Fibroblast of upper back skin (primary cell): ENCODE measurements around the gene SAMHD1.
"Not testable (repeated sequence)": the region's sequence is repeated elsewhere in the genome, so short reads cannot be mapped to it uniquely, and the experiment has no call there.

Source experiments
- DNase-seq: peaks from one replicate; pipeline ENCODE4 v3.0.0-alpha.2; 2013

The SAMHD1 gene

GRCh38 chr20:36951979-36952738 lies 651 bp upstream of the SAMHD1 start:
- no peak for DNase-seq

DNA sequence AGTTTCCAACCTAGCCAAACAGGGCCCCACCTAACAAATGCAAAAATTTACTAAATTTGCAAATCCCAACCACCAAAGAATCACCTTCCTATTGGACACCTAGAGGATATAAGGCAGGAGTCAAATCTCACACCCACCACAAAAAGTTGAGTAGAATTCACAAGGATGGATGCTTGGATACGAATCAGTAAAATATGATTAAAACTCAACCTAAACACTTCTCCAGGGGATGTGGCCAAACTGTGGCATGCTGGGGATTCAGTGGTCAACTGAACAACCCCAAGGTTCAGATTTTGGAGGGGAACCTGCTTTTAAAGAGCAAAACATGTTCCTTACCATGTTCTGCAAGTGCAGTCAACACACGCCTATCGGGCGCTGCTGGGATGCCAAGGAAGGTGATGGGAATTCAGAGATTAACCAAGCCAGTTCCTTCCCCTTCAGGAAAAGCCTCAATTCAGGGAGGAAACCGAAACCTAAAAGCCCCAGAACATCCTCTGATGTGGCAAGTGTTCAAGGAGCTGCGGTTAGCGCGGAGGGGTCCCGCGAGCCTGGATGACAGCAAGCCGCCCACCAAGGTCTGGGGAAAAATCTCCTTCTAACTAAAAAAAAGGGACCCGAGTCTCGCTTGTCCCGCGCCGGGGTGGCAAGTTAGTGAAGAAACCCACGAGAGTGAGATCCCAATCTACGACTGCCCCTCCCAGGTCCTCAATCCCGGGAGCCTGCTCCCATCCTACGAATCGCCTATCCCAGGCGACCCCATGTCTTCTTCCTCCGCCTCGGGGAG lies 902 bp downstream of the SAMHD1 start:
- peak; percentile 13 for DNase-seq

GRCh38 chr20:36941401-36941835 lies 10.1 kb downstream of the SAMHD1 start:
- DNase-seq, result no peak

DNA sequence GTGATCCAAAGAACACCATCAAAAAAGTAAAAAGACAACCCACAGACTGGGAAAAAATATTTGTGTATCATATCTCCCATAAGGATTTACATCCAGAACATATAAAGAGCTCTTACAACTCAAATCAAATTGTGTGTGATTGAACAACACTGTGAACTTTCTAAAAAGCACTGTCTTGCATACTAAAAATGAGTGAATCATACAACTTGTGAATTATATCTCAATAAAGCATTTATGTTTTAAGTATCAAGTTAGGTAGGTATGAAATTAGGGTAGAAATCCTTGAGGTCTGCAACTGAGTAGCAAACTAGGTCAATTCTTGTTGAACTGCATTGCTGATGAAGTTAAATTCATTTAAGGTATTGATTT lies 14.1 kb downstream of the SAMHD1 start:
- DNase-seq, result no peak

DNA sequence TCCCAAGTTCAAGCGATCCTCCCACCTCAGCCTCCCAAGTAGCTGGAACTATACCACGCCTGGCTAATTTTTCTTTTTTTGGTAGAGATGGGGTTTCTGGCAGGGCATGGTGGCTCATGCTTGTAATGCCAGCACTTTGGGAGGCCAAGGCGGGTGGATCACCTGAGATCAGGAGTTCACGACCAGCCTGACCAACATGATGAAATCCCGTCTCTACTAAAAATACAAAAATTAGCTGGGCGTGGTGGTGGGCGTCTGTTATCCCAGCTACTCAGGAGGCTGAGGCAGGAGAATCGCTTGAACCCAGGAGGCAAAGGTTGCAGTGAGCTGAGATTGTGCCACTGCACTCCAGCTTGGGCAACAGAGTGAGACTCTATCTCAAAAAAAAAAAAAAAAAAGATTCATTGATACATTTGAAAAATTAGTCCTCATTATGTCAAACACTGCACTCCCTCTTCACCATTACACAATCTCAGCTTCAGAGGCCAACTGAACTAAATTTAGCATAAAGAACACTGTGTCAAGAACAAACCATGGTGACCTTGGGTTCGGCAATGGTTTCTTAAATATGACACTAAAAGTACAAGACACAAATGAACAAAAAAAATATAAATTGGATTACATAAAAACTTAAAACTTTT lies 14.6 kb downstream of the SAMHD1 start:
- DNase-seq, result not testable (repeated sequence)

DNA sequence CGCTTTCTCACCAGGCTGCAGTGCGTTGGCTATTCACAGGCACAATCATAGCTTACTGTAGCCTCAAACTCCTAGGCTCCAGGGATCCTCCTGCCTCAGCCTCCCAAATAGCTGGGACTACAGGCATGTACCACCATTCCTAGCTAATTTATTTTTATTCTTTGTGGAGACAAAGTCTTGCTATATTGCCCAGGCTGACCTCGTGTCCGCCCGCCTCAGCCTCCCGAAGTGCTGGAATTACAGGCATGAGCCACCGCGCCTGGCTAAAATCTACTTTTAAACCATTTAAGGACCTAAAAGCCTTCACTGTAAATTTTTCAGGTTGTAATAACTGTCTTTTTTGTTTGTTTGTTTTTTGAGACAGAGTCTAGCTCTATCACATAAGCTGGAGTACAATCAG lies 15.2 kb downstream of the SAMHD1 start:
- no peak for DNase-seq

- not testable (repeated sequence) for DNase-seq
Measured at GRCh38 chr20:36933571-36933970, 17.9 kb downstream of the SAMHD1 start.

- DNase-seq, result no peak
Measured at GRCh38 chr20:36932476-36933426, 18.8 kb downstream of the SAMHD1 start.

GRCh38 chr20:36932067-36932466 lies 19.4 kb downstream of the SAMHD1 start:
- DNase-seq, result not testable (repeated sequence)

DNA sequence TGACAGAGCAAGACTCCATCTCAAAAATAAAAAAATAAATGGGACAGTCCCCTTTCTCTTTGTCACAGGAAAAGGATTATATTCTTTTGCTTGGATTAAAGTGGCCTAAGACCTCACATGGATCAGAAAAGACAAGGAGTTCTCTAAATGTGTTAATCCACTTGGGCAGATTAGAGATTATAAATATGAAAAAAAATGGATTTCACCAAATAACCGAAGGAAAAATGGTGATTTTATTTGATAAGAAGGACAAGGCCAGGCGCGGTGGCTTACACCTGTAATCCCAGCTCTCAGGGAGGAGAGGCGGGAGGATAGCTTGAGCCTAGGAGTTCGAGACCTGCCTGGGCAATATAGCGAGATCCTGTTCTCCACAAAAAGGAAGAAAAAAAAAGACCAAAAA lies 21.8 kb downstream of the SAMHD1 start:
- DNase-seq, result no peak

- peak; percentile 57 for DNase-seq
Measured at GRCh38 chr20:36929290-36929689, 22.2 kb downstream of the SAMHD1 start.

- no peak for DNase-seq
Measured at GRCh38 chr20:36927704-36928103, 23.8 kb downstream of the SAMHD1 start.

GRCh38 chr20:36926653-36927200 lies 24.8 kb downstream of the SAMHD1 start:
- DNase-seq, result no peak

GRCh38 chr20:36925234-36925633 lies 26.3 kb downstream of the SAMHD1 start:
- no peak for DNase-seq

- no peak for DNase-seq
Measured at GRCh38 chr20:36924167-36925045, 27.1 kb downstream of the SAMHD1 start.

GRCh38 chr20:36920334-36920730 lies 31.2 kb downstream of the SAMHD1 start:
- no peak for DNase-seq

DNA sequence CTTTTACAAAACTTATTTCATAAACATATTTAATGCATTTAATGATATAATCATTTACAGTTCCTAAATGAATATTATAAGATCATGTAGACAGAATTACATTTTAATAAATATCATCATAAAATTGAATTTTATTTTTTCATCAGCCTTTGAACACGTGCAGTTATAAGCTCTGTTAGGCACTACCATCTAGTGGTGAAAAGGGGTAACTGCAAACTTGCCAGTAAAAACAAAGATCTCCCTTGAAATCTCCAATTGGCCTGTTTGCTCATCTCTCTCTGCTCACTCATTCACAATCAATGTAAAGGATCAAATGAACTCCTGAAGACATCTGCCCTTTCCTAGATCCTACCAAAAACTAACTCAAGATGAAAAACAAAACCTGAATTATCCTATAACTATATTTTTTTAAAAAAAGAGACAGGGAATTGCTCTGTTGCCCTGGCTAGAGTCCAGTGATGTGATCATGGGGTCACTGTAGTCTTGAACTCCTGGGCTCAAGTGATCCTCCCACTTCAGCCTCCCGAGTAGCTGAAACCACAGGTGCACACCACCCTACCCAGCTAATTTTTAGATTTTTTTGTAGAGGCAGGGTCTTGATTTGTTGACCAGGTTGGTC lies 31.7 kb downstream of the SAMHD1 start:
- DNase-seq, result peak; percentile 61

DNA sequence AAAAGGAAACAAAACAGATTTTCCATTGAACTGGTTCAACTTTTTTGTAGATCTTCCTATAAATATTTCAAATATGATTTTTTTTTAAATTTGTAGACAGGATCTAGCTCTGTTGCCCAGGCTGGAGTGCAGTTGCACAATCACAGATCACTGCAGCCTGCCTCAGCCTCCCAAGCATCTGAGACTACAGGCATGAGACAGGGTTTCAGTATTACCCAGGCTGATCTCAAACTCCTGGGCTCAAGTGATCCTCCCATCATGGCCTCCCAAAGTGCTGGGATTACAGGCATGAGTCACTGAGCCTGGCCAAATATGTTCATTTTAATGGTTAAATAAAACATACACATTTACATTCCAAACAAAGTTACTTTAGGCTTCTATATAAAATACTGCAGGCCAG lies 33.6 kb downstream of the SAMHD1 start:
- no peak for DNase-seq

GRCh38 chr20:36917240-36917639 lies 34.3 kb downstream of the SAMHD1 start:
- DNase-seq, result no peak

GRCh38 chr20:36916199-36916598 lies 35.3 kb downstream of the SAMHD1 start:
- no peak for DNase-seq

- no peak for DNase-seq
Measured at GRCh38 chr20:36908603-36909002, 42.9 kb downstream of the SAMHD1 start.
